Stimulated activated CD4-positive, alpha-beta T cell treated with anti-CD3 and anti-CD28 coated beads, TNF-alpha, amount 100 ng/mL, for 1 hour (primary cell): ENCODE data around the gene F3.

ENCODE experiments used
- DNase-seq, 3 donors: peaks; one replicate each; pipeline ENCODE4 v3.0.0-alpha.2; 2020; ENCODE audit warnings: low read depth in 3 of 3, low spot score in 1 of 3

The F3 gene

GRCh38 chr1:94553323-94553730 lies 11.8 kb upstream of the F3 start:
- DNase-seq: no peak

- no peak for DNase-seq
Observed at GRCh38 chr1:94552071-94552586, 10.6 kb upstream of the F3 start.

GRCh38 chr1:94551449-94551848 lies 9.9 kb upstream of the F3 start:
- no peak for DNase-seq

- no peak for DNase-seq
Observed at GRCh38 chr1:94550800-94551241, 9.3 kb upstream of the F3 start.

- DNase-seq: no peak
Observed at GRCh38 chr1:94550396-94550795, 8.8 kb upstream of the F3 start.

- DNase-seq: no peak
Observed at GRCh38 chr1:94549706-94550105, 8.1 kb upstream of the F3 start.

GRCh38 chr1:94544706-94545490 lies 3.3 kb upstream of the F3 start:
- no peak for DNase-seq

- no peak for DNase-seq
Observed at GRCh38 chr1:94543893-94544635, 2.5 kb upstream of the F3 start.

GRCh38 chr1:94543001-94543400 lies 1.4 kb upstream of the F3 start:
- no peak for DNase-seq

GRCh38 chr1:94542088-94542870 lies 720 bp upstream of the F3 start:
- no peak for DNase-seq

- DNase-seq: no peak
Observed at GRCh38 chr1:94540440-94541245, 916 bp downstream of the F3 start.

- no peak for DNase-seq
Observed at GRCh38 chr1:94539496-94539895, 2.1 kb downstream of the F3 start.

GRCh38 chr1:94538243-94538827 lies 3.2 kb downstream of the F3 start:
- no peak for DNase-seq

- no peak for DNase-seq
Observed at GRCh38 chr1:94537254-94537653, 4.3 kb downstream of the F3 start.

- no peak for DNase-seq
Observed at GRCh38 chr1:94535879-94536278, 5.7 kb downstream of the F3 start.

- DNase-seq: no peak
Observed at GRCh38 chr1:94535095-94535494, 6.5 kb downstream of the F3 start.

- no peak for DNase-seq
Observed at GRCh38 chr1:94532077-94532476, 9.5 kb downstream of the F3 start.

- no peak for DNase-seq
Observed at GRCh38 chr1:94531664-94532063, 9.9 kb downstream of the F3 start.

GRCh38 chr1:94530373-94530878 lies 11.1 kb downstream of the F3 start:
- no peak for DNase-seq

GRCh38 chr1:94529416-94529815 lies 12.1 kb downstream of the F3 start:
- DNase-seq: no peak
